Liver (tissue), 3 donors: ENCODE results near the gene BNC2.

Experiments used
- CTCF ChIP-seq: fragments of 150-350 bp; IDR thresholded peaks from 2 replicates; pipeline ENCODE4 v1.5.1; 2017; ENCODE audit warnings: improper control_type of control experiment, low read depth, low read length; ENCODE audit not compliant: missing input control
- EGR1 ChIP-seq, 2 donors: IDR thresholded peaks; 2 replicates each; pipeline ENCODE4 v1.6.1; 2016 to 2018; ENCODE audit warnings: antibody characterized with exemption in 2 of 2, low read depth in 2 of 2
- GABPA ChIP-seq, 2 donors: IDR thresholded peaks in 1 of 2; conservative IDR thresholded peaks in 1 of 2; 2 replicates each; pipeline ENCODE4 v1.6.1; 2016; ENCODE audit warnings: antibody characterized with exemption in 2 of 2, mild to moderate bottlenecking in 1 of 2, moderate library complexity in 1 of 2
- HNF4A ChIP-seq, 2 donors: conservative IDR thresholded peaks; 2 replicates each; pipeline ENCODE4 v1.6.1; 2016; ENCODE audit warnings: antibody characterized with exemption in 2 of 2, mild to moderate bottlenecking in 2 of 2
- JUND ChIP-seq, 2 donors: IDR thresholded peaks; 2 replicates each; pipeline ENCODE4 v1.6.1; 2016; ENCODE audit warnings: antibody characterized with exemption in 2 of 2
- MAX ChIP-seq: IDR thresholded peaks from 2 replicates; pipeline ENCODE4 v1.6.1; 2016; ENCODE audit warnings: antibody characterized with exemption
- RAD21 ChIP-seq, 2 donors: IDR thresholded peaks; 2 replicates each; pipeline ENCODE4 v1.6.1; 2016; ENCODE audit warnings: antibody characterized with exemption in 2 of 2, mild to moderate bottlenecking in 2 of 2
- REST ChIP-seq: IDR thresholded peaks from 2 replicates; pipeline ENCODE4 v1.6.1; 2016; ENCODE audit warnings: antibody characterized with exemption, mild to moderate bottlenecking
- RXRA ChIP-seq, 2 donors: IDR thresholded peaks; 2 replicates each; pipeline ENCODE4 v1.6.1; 2017 to 2018; ENCODE audit warnings: antibody characterized with exemption in 2 of 2, mild to moderate bottlenecking in 1 of 2
- SP1 ChIP-seq: IDR thresholded peaks from 2 replicates; pipeline ENCODE4 v1.6.1; 2018; ENCODE audit warnings: antibody characterized with exemption, mild to moderate bottlenecking
- TAF1 ChIP-seq: conservative IDR thresholded peaks from 2 replicates; pipeline ENCODE4 v1.6.1; 2016; ENCODE audit warnings: antibody characterized with exemption, mild to moderate bottlenecking
- YY1 ChIP-seq: IDR thresholded peaks from 2 replicates; pipeline ENCODE4 v1.6.1; 2016; ENCODE audit warnings: antibody characterized with exemption, mild to moderate bottlenecking
- TF ChIP-seq, protein P1 (sequence below): IDR thresholded peaks from 2 replicates; pipeline ENCODE4 v1.6.1; 2016; ENCODE audit warnings: antibody characterized with exemption
- TF ChIP-seq, protein P2 (sequence below): IDR thresholded peaks from 2 replicates; pipeline ENCODE4 v1.6.1; 2016; ENCODE audit warnings: antibody characterized with exemption
- donor health status: healthy.
- donor health status: healthy.

GRCh38 chr9:16834817-16835216 is 35.7 kb downstream of the BNC2 start:
- TF ChIP-seq CTCF (no peak), YY1 (no peak), TAF1 (no peak), JUND (IDR thresholded peaks at IDR 0.05) (no peak), SP1 (no peak), REST (no peak), RAD21 (IDR thresholded peaks at IDR 0.05) (no peak), MAX (no peak), RXRA (IDR thresholded peaks at IDR 0.05) (no peak), GABPA (IDR thresholded peaks at IDR 0.05 in 1 of 2, conservative IDR thresholded peaks at IDR 0.05 in 1 of 2) (no peak), EGR1 (IDR thresholded peaks at IDR 0.05; ENCODE audit: low read depth in 2 of 2) (no peak), HNF4A (conservative IDR thresholded peaks at IDR 0.05) (no peak)
- TF ChIP-seq, protein P1, sequence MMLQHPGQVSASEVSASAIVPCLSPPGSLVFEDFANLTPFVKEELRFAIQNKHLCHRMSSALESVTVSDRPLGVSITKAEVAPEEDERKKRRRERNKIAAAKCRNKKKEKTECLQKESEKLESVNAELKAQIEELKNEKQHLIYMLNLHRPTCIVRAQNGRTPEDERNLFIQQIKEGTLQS = no peak
- TF ChIP-seq, protein P2, sequence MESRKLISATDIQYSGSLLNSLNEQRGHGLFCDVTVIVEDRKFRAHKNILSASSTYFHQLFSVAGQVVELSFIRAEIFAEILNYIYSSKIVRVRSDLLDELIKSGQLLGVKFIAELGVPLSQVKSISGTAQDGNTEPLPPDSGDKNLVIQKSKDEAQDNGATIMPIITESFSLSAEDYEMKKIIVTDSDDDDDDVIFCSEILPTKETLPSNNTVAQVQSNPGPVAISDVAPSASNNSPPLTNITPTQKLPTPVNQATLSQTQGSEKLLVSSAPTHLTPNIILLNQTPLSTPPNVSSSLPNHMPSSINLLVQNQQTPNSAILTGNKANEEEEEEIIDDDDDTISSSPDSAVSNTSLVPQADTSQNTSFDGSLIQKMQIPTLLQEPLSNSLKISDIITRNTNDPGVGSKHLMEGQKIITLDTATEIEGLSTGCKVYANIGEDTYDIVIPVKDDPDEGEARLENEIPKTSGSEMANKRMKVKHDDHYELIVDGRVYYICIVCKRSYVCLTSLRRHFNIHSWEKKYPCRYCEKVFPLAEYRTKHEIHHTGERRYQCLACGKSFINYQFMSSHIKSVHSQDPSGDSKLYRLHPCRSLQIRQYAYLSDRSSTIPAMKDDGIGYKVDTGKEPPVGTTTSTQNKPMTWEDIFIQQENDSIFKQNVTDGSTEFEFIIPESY = no peak
